Measurements from ENCODE around the gene MEMO1. TPM values are rescaled to one million over a fixed set of nuclear protein-coding genes. Genes with fewer than 3 reads are reported as not detected.

MEMO1 gene
- total and polyA plus RNA-seq, 8 donors: 33.0 to 47.3 (median 38.1) TPM

DNA sequence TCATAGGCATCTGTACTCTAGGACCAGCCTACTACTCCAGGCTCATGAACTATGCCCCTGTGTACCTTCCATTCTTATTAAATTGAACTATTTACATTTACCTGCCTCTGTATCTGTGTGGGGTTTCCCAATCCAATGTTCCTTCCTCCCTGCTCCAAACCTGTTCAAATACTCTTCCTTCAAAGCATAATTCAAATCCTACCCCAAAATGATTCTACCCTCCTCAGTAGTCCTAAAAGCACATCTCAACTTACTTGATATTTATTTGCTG lies 3.8 kb downstream of the MEMO1 start:
- DNase-seq (no peak), ATAC-seq (no peak)
- Histone ChIP-seq H3K4me1 (peaks cover 3 to 48% of the 10 kb centered on the region in 2 donors), H3K4me3 (no peak overlapping the region), H3K27ac (no peak overlapping the region), H3K9me3 (no peaks in the 10 kb centered on the region), H3K27me3 (no peaks in the 10 kb centered on the region), H3K36me3 (no peaks in the 10 kb centered on the region)
- TF ChIP-seq, protein P1, sequence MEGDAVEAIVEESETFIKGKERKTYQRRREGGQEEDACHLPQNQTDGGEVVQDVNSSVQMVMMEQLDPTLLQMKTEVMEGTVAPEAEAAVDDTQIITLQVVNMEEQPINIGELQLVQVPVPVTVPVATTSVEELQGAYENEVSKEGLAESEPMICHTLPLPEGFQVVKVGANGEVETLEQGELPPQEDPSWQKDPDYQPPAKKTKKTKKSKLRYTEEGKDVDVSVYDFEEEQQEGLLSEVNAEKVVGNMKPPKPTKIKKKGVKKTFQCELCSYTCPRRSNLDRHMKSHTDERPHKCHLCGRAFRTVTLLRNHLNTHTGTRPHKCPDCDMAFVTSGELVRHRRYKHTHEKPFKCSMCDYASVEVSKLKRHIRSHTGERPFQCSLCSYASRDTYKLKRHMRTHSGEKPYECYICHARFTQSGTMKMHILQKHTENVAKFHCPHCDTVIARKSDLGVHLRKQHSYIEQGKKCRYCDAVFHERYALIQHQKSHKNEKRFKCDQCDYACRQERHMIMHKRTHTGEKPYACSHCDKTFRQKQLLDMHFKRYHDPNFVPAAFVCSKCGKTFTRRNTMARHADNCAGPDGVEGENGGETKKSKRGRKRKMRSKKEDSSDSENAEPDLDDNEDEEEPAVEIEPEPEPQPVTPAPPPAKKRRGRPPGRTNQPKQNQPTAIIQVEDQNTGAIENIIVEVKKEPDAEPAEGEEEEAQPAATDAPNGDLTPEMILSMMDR (IDR thresholded peaks at IDR 0.05): no peak
- intact Hi-C loops (cut with DNase I): no loop called here

DNA sequence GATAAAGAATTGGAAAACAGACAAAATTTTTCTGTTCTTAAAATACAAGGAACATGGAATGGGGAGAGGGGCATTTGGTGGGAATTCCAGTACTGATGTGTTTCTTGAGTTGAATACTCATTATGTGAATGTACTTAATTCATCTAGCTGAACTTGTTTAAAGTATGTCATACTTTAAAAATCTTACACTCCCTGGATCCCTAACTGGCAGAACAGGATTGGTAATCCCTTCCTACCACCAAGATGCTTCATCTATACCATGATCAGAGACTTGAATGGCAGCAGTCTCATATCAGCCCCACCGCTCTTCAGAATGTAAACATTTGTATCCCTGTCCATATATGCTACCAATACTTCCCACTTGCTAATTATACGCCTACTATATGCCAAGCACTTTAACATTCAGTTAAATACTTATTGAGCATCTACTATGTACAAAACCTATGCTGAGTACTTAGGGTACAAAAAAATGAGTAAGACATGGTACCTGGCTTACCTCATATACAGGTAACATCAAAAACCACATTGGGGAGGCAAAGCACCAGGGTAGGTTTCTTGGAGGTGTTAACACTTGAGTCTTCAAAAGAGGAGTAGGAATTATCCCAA lies 5.3 kb downstream of the MEMO1 start:
- intact Hi-C loops (cut with DNase I): no loop called here
- ATAC-seq (no peak), DNase-seq (no peak)
- Histone ChIP-seq H3K27me3 (no peaks in the 10 kb centered on the region), H3K27ac (no peak overlapping the region), H3K4me1 (peaks cover 3 to 40% of the 10 kb centered on the region in 2 donors), H3K36me3 (no peaks in the 10 kb centered on the region), H3K9me3 (no peaks in the 10 kb centered on the region), H3K4me3 (no peak overlapping the region)
- TF ChIP-seq, protein P1 (IDR thresholded peaks at IDR 0.05): no peak

DNA sequence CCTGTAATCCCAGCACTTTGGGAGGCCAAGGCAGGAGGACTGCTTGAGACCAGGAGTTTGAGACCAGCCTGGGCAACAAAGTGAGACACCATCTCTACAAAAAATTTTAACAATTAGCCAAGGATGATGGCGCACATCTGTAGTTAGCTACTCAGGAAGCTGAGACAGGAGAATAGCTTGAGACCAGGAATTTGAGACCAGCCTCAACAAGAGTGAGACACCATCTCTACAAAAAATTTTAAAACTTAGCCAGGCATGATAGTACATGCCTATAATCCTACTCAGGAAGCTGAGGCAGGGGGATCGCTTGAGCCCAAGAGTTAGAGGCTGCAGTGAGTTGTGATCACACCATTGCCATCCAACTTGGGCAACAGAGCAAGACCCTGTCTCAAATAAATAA lies 7.0 kb downstream of the MEMO1 start:
- H3K4me1 ChIP-seq: peaks cover 2 to 38% of the 10 kb centered on the region in 2 donors
- DNase-seq: no peak
- no peak for ATAC-seq
- no peaks in the 10 kb centered on the region for H3K36me3 ChIP-seq
- TF ChIP-seq, protein P1 (IDR thresholded peaks at IDR 0.05): no peak
- no peaks in the 10 kb centered on the region for H3K27me3 ChIP-seq
- intact Hi-C loops (cut with DNase I): no loop called here
- H3K4me3 ChIP-seq: no peak overlapping the region
- no peak overlapping the region for H3K27ac ChIP-seq
- H3K9me3 ChIP-seq: no peaks in the 10 kb centered on the region

DNA sequence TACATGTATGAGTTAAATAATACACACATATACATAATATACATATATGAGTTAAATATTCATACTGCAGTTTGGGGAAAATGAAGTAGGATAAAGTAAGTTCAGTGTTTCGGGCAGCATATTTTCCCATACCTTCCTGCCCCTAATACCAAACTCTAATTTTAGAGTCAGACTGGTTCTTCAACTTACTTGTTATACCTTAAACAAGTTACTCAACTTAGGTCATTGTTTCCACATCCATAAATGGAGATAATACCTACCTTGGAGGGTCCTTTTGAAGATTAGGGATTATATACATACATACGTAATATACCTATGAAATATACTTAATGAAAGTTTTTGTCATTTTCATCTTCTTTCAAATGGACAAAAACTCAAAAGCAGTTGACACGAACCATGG lies 8.4 kb downstream of the MEMO1 start:
- intact Hi-C loops (cut with DNase I): no loop called here
- peak in 1 of 4 donors; percentile 13 for DNase-seq

DNA sequence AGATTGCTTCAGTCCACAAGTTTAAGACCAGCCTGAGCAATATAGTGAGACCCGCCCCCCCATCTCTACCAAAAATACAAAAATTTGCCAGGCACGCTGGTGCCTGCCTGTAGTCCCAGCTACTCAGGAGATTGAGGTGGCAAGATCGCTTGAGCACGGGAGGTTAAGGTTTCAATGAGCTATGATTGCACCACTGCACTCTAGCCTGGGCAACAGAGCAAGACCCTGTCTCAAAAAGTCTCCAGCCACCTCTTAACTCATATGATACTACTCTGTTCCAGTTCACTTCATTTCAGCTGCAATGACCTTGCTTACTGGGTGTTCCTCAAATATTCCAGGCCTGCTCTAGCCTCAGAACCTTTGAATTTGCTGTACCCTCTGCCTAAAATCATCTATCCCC lies 11.4 kb downstream of the MEMO1 start:
- ATAC-seq: no peak
- Histone ChIP-seq H3K36me3 (no peaks in the 10 kb centered on the region), H3K27ac (no peak overlapping the region), H3K4me3 (no peak overlapping the region), H3K27me3 (no peaks in the 10 kb centered on the region), H3K9me3 (no peaks in the 10 kb centered on the region), H3K4me1 (peaks cover 0 to 16% of the 10 kb centered on the region in 2 donors)
- intact Hi-C loops (cut with DNase I): no loop called here
- DNase-seq: no peak
- TF ChIP-seq, protein P1 (IDR thresholded peaks at IDR 0.05): no peak

More for the DNA sequence above, 8.4 kb downstream of the MEMO1 start:
- Histone ChIP-seq H3K27me3 (no peaks in the 10 kb centered on the region), H3K36me3 (no peaks in the 10 kb centered on the region), H3K4me1 (peaks cover 0 to 36% of the 10 kb centered on the region in 2 donors), H3K9me3 (no peaks in the 10 kb centered on the region), H3K4me3 (no peak overlapping the region), H3K27ac (no peak overlapping the region)
- ATAC-seq: no peak
- TF ChIP-seq, protein P1 (IDR thresholded peaks at IDR 0.05): no peak
